Raji (cell line): Measurements from ENCODE around the gene RPL12.

Source experiments
- POLR2A ChIP-seq: IDR thresholded peaks from 2 replicates; pipeline ENCODE4 v1.6.1; 2011; ENCODE audit warnings: low read depth, low read length, control low read depth; ENCODE audit not compliant: insufficient read depth

RPL12 gene

DNA sequence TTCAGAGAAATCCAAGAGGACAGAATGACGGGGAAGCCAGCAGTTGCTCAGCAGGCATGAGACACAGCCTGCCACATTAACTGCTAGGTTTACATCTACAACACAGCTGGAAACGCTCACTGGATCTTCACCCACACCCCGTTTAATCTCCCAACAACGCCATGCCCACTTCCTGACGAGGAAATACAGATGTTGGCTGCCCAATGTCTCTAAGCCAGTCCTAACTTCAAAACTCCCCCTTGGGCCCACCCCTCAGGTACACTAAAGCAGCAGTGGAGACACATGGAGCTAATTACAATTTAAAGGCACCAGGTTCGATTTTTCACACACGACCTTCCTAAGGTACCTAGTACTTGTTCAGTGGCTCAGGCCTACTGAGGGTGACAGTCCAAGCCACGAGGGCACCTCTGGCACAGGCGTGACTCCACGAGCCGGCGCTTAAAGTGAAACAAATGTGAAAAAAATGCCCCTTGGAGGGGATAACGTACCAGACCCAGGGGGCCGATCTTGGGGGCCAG, 904 bp downstream of the RPL12 start:
- no peak for TF ChIP-seq POLR2A

- TF ChIP-seq POLR2A: no peak
Observed at GRCh38 chr9:127449332-127449966, 1.8 kb downstream of the RPL12 start.

- no peak for TF ChIP-seq POLR2A
Observed at GRCh38 chr9:127448112-127448805, 2.9 kb downstream of the RPL12 start.

DNA sequence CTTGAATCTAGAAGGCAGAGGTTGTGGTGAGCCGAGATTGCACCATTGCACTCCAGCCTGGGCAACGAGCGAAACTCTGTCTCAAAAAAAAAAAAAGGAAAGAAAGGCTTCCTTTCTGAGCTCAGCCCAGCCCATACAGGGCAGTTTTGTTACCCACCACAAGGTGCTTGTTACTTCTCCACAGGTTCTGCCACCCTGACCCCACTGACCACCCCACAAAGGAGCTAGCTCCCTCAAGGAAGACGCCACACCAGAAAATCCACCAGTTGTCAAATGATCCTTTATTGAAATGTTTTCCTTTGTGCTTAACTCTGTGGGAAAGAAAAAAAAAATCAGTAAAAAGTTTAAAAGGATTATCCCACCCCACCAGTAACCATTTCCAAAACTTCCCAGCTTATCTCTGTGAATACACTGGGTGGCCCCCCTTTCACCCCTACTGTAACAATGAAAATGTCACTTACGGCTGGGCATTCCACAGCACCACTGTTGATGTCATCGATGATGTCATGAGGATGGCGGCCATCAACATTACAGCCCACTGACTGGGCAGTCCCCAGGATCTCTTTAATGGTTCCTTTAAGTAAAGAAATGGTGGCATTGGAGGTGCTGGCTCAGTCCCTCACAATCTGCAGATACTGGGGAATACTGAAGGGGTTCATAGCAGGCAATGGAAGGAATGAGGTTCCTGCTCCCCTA, 3.6 kb downstream of the RPL12 start:
- no peak for TF ChIP-seq POLR2A

GRCh38 chr9:127446713-127447415, 4.3 kb downstream of the RPL12 start:
- TF ChIP-seq POLR2A: no peak

DNA sequence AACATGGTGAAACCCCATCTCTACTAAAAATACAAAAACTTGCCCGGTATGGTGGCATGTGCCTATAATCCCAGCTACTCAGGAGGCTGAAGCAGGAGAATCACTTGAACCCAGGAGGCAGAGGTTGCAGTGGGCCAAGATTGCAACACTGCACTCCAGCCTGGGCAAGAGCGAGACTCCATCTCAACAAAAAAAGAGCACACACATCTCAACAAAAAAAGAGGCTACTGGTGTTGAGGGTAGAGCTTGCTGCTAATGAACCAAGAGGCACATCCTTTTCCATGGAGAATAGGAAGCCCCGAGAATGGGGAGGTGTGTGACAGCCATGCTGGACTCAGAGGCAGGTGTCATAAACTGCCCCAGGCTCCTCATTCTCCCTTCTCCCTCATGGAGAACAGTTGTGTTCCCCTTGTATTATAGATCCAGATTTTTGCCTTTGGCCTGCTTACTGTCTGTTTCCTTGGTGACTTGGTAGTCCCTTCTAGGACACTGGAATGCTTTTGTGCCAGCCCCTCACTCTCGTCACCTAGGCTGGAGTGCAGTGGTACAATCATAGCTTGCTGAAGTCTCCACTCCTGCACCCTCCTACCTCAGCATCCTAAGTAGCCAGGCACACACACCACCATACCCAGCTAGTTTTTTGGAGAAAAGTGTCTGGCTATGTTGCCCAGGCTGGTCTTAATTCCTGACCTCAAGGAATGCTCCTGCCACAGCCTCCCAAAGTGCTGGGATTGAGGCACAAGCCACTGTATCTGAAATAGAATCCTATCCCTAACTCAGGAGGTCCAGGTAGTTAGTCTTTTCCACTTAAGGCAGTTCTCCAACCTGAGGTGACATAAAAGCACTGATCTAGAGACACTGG, 5.1 kb downstream of the RPL12 start:
- peak; percentile 67 for TF ChIP-seq POLR2A

DNA sequence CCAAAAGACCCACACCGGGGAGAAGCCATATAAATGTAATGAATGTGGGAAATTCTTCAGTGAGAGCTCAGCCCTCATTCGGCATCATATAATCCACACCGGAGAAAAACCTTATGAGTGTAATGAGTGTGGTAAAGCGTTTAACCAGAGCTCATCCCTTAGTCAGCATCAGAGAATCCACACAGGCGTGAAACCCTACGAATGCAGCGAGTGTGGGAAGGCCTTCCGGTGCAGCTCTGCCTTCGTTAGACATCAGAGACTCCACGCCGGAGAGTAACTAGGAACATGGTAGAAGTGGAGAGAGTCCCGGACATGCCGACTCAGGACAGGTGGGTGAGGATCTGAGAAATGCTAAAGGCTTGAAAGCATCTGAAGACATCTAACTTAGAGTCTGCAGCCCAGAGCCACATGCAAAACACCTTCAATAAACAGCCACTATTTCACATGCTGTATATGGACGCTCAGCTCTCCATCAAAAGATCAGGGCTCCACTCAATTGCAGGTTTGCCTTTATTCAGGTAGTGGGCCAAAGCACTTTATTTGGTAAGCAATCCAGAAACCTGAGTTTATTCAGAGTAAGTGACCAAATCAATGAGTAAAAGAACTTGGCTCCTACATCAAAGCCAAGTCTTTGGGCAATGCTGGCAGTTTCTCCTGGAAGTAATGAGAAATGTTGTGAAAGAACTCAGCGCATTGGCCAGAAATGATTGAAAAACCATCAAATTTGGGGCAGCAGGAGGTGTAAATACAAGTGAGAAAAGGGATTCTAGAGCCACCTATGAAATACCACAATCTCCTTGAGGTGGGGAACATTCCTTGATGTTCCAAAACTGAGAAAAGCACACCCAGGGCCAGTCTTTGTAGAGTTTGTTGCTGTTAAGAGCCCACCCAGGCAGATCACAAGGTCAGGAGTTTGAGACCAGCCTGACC, 6.0 kb downstream of the RPL12 start:
- 0 out of 2 replicates have a peak, but pooled peaks have one; percentile 9 for TF ChIP-seq POLR2A

DNA sequence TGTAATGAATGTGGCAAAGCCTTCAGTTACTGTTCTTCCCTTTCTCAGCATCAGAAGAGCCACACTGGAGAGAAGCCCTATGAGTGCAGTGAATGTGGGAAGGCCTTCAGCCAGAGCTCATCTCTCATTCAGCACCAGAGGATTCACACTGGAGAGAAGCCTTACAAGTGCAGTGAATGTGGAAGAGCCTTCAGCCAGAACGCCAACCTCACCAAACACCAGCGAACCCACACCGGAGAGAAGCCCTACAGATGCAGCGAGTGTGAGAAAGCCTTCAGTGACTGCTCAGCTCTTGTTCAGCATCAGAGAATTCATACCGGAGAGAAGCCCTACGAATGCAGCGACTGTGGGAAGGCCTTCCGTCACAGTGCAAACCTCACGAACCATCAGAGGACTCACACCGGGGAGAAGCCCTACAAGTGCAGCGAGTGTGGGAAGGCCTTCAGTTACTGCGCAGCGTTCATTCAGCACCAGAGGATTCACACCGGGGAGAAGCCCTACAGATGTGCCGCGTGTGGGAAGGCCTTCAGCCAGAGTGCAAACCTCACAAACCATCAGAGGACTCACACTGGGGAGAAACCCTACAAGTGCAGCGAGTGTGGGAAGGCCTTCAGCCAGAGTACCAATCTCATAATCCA, 6.8 kb downstream of the RPL12 start:
- peak; percentile 35; the same call in 1 of the 2 replicates for TF ChIP-seq POLR2A

- no peak for TF ChIP-seq POLR2A
Observed at GRCh38 chr9:127438394-127438793, 12.8 kb downstream of the RPL12 start.

DNA sequence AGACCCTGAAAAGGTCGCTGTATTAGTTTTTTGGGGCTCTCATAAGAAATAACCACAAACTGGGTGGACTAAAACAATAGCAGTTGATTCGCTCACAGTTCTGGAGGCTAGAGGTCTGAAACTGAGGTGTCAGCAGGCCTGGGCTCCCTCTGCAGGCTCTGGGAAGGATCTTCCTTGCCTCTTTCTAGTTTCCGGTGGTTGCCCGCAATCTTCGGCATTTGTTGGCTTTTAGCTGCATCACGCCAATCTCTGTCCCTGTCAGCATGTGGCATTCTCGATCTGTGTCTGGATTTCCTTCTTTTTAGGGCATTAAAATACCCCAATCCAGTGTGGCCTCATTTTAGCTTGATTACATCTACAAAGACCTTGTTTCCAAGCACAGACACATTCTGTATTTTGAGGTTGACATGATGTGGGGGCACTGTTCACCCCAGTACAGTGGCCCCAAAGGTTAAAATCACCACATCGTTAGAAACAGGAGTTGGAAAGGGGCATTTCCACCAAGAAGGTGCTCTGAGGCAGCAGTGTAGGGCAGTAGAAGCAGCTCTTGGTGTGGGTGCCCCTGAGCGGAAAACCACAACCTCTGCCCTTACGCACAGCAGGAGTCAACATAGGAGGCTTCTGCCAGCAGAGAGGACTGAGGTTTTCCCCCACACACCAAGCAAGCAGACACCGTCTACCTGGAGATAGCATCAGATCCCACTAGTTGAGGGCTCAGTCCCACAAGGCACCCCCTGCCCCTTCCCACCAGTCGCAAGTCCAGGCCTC, 13.5 kb downstream of the RPL12 start:
- no peak for TF ChIP-seq POLR2A

- no peak for TF ChIP-seq POLR2A
Observed at GRCh38 chr9:127430415-127430814, 20.8 kb downstream of the RPL12 start.

DNA sequence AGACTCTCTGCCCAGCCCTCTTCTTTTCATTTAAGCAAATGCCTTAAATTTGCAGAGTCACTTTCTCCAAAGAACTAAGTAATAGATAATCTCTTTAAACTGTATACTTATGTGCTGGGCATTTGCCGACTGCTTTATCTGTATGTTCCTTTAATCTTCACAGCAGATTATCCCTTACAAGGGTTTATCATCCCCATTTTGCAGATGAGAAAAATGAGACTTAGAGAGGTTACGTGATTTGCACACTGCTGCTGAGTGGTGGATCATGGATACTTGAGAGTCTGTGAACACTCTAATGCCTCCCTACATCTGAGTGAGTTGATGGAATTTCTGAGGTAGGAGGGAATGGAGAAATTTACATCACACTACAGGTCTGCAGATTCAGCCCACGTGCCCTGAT, 22.9 kb downstream of the RPL12 start:
- TF ChIP-seq POLR2A: no peak
